Thoracic aorta (tissue), 2 donors: ENCODE data around the gene PLA2G4E. TPM values are rescaled to one million over a fixed set of nuclear protein-coding genes. Genes with fewer than 3 reads are reported as not detected.

Experiments
- ATAC-seq: fragments of 150-250 bp; one replicate; pipeline ENCODE4 v1.8.0; 2017; ENCODE audit warnings: low read depth; ENCODE audit not compliant: insufficient number of reproducible peaks, low FRiP score
- DNase-seq: peaks from one replicate; pipeline ENCODE4 v3.0.0-alpha.2; 2020; ENCODE audit warnings: low spot score
- H3K27ac ChIP-seq, 2 donors: fragments of 200-600 bp; sonication (generic); 1 replicate in 1 of 2; 2 replicates in 1 of 2; pipeline ENCODE4 v1.5.1; 2016; ENCODE audit warnings: mild to moderate bottlenecking in 2 of 2, moderate library complexity in 2 of 2
- H3K27me3 ChIP-seq: fragments of 200-600 bp; sonication (generic); replicated peaks from 2 replicates; pipeline ENCODE4 v1.6.0; 2016; ENCODE audit warnings: mild to moderate bottlenecking; ENCODE audit not compliant: insufficient read depth
- H3K36me3 ChIP-seq: fragments of 200-600 bp; sonication (generic); one replicate; pipeline ENCODE4 v1.5.1; 2016
- H3K4me1 ChIP-seq, 2 donors: fragments of 200-600 bp; sonication (generic); 1 replicate in 1 of 2; 2 replicates in 1 of 2; pipeline versions ENCODE4 v1.5.1 to v1.6.0; 2016; ENCODE audit warnings: low read depth in 2 of 2, mild to moderate bottlenecking in 1 of 2; ENCODE audit not compliant: control insufficient read depth in 1 of 2
- H3K4me3 ChIP-seq: fragments of 200-600 bp; sonication (generic); 2 replicates; pipeline ENCODE4 v1.5.1; 2016; ENCODE audit warnings: mild to moderate bottlenecking
- H3K9me3 ChIP-seq: fragments of 200-600 bp; sonication (generic); 2 replicates; pipeline ENCODE4 v1.5.1; 2016
- CTCF ChIP-seq: fragments of 200-600 bp; sonication (generic); IDR thresholded peaks from one replicate; pipeline ENCODE4 v1.5.1; 2019; ENCODE audit warnings: antibody characterized with exemption
- total RNA-seq, 2 donors: library from RNA; depleted of rRNA; stranded (reverse); fragments of >200 nt; gene quantifications; one replicate each; pipeline versions ENCODE4 v1.1.0 to v1.2.3, GENCODE V29; 2016

The PLA2G4E gene
- total RNA-seq, 2 donors from 2014 or later = not detected

GRCh38 chr15:42011074-42011473 is 9.8 kb downstream of the PLA2G4E start:
- no peaks in the 10 kb centered on the region for H3K36me3 ChIP-seq
- no peak for TF ChIP-seq CTCF
- DNase-seq = no peak

GRCh38 chr15:42010434-42010833 is 10.4 kb downstream of the PLA2G4E start:
- no peak for DNase-seq
- no peaks in the 10 kb centered on the region for H3K36me3 ChIP-seq
- no peak overlapping the region for H3K4me3 ChIP-seq
- no peaks in the 10 kb centered on the region for H3K9me3 ChIP-seq
- no peaks in the 10 kb centered on the region for H3K27me3 ChIP-seq
- no peak overlapping the region for H3K27ac ChIP-seq
- H3K4me1 ChIP-seq = no peaks in the 10 kb centered on the region
- TF ChIP-seq CTCF = no peak
- ATAC-seq = no peak

More at GRCh38 chr15:42011074-42011473, 9.8 kb downstream of the PLA2G4E start:
- Histone ChIP-seq H3K9me3 (no peaks in the 10 kb centered on the region), H3K4me1 (no peaks in the 10 kb centered on the region), H3K27me3 (no peaks in the 10 kb centered on the region), H3K27ac (no peak overlapping the region), H3K4me3 (no peak overlapping the region)
- ATAC-seq = no peak

GRCh38 chr15:42009474-42009873 is 11.4 kb downstream of the PLA2G4E start:
- Histone ChIP-seq H3K4me3 (no peak overlapping the region), H3K36me3 (no peaks in the 10 kb centered on the region), H3K9me3 (no peaks in the 10 kb centered on the region), H3K27ac (no peak overlapping the region), H3K4me1 (no peaks in the 10 kb centered on the region), H3K27me3 (no peaks in the 10 kb centered on the region)
- DNase-seq (no peak), ATAC-seq (no peak)
- no peak for TF ChIP-seq CTCF

DNA sequence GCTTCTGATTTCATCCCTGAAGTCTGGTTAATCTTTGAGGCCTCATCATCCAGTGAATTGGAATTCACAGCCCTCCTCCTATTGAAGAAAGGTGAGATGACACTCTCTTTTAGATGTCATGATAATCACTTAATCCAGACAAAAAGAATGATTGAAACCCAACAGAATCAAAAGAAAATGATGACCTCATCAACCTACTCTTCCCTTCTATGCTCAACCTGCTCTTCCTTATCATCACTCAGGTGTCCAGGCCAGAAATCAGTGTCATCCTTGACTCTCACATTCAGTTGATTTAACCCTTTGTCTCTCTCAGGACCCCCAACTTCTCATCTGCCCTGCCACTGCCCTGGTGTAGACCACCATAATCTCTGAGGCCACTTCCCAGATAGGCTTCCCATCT is 11.8 kb downstream of the PLA2G4E start:
- H3K27ac ChIP-seq = no peak overlapping the region
- no peak for ATAC-seq
- H3K9me3 ChIP-seq = no peaks in the 10 kb centered on the region
- no peak for DNase-seq
- no peak overlapping the region for H3K4me3 ChIP-seq
- TF ChIP-seq CTCF = no peak
- H3K36me3 ChIP-seq = no peaks in the 10 kb centered on the region
- H3K4me1 ChIP-seq = no peaks in the 10 kb centered on the region
- no peaks in the 10 kb centered on the region for H3K27me3 ChIP-seq

DNA sequence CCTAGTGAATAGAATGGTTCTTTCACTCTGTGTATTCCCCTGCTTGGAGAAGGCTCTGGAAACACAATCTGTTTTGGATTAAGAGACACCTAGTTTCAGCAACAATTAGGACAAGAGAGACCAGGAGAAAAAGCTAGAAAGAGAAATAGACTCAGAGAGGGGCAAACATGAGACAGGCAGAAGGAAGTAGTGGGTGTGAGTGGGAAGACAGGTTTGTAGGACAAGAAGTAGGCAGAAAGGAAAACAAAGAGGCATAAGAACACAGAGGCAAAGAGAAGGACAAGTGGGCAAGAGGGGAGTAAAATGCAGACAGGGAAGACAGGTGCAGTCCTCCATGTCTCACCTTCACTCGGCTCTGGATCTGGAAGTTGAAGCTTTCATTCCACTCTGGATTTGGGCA is 13.5 kb downstream of the PLA2G4E start:
- DNase-seq (no peak), ATAC-seq (no peak)
- Histone ChIP-seq H3K4me1 (no peaks in the 10 kb centered on the region), H3K9me3 (no peaks in the 10 kb centered on the region), H3K36me3 (no peaks in the 10 kb centered on the region), H3K4me3 (no peak overlapping the region), H3K27ac (no peak overlapping the region), H3K27me3 (no peaks in the 10 kb centered on the region)
- no peak for TF ChIP-seq CTCF
